Measurements from ENCODE around the gene PRAMEF11. TPM values are rescaled to one million over a fixed set of nuclear protein-coding genes. Genes with fewer than 3 reads are reported as not detected.
"Not testable (repeated sequence)": the region's sequence is repeated elsewhere in the genome, so short reads cannot be mapped to it uniquely, and the experiment has no call there.

Gene PRAMEF11
- total RNA-seq, 4 donors from 2014 or later: not detected

DNA sequence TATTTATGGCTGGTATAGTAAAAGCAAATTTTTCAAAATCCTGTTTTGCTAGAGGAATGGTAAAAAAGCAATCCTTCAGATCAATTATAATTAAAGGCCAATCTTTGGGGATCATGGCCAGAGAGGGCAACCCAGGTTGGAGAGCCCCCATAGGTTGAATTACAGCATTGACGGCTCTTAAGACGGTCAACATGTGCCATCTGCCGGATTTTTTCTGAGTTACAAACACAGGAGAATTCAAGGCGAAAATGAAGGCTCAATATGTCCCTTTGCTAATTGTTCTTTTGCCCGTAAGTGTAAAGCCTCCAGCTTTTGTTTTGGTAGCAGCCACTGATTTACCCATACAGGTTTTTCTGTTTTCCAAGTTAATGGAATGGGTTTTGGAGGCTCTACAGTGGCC is 49.7 kb downstream of the PRAMEF11 start:
- H3K4me3 ChIP-seq, H3K27me3 ChIP-seq, ATAC-seq, H3K4me1 ChIP-seq, H3K27ac ChIP-seq, H3K36me3 ChIP-seq: not testable (repeated sequence)
- H3K9me3 ChIP-seq: peaks cover 0 to 35% (median 0%) of the 10 kb centered on the region in 3 donors
- WGBS, 2 donors (ENCODE audit: low coverage in 1 of 2): no CpG with 5 or more reads among the region's 5 CpGs

- Histone ChIP-seq H3K36me3 (no peaks in the 10 kb centered on the region), H3K27me3 (peaks cover 21% of the 10 kb centered on the region), H3K4me3 (no peak overlapping the region), H3K4me1 (no peaks in the 10 kb centered on the region), H3K9me3 (peaks cover 0 to 10% (median 0%) of the 10 kb centered on the region in 3 donors), H3K27ac (no peak overlapping the region)
- no peak for ATAC-seq
- 61 to 66% methylated on average over 6 of the region's 6 CpGs for WGBS, 2 donors (ENCODE audit: low coverage in 1 of 2)
- TF ChIP-seq CTCF (IDR thresholded peaks at IDR 0.05): no peak
- no peak for TF ChIP-seq POLR2A (IDR thresholded peaks at IDR 0.05)
- no peak for TF ChIP-seq EP300 (IDR thresholded peaks at IDR 0.05)
- TF ChIP-seq POLR2AphosphoS5 (IDR thresholded peaks at IDR 0.05): no peak
Measured at GRCh38 chr1:12778907-12779306, 52.3 kb downstream of the PRAMEF11 start.

GRCh38 chr1:12778061-12778460 is 53.1 kb downstream of the PRAMEF11 start:
- H3K4me1 ChIP-seq: no peaks in the 10 kb centered on the region
- H3K27me3 ChIP-seq: peaks cover 16% of the 10 kb centered on the region
- no peaks in the 10 kb centered on the region for H3K36me3 ChIP-seq
- H3K9me3 ChIP-seq: peaks cover 0 to 3% (median 0%) of the 10 kb centered on the region in 3 donors
- no peak overlapping the region for H3K27ac ChIP-seq
- no peak for TF ChIP-seq CTCF (IDR thresholded peaks at IDR 0.05)
- no peak for TF ChIP-seq EP300 (IDR thresholded peaks at IDR 0.05)
- TF ChIP-seq POLR2AphosphoS5 (IDR thresholded peaks at IDR 0.05): no peak
- TF ChIP-seq POLR2A (IDR thresholded peaks at IDR 0.05): no peak
- no peak overlapping the region for H3K4me3 ChIP-seq
- 53 to 94% methylated on average over 2 to 3 of the region's 4 CpGs for WGBS, 2 donors (ENCODE audit: low coverage in 1 of 2)
- no peak for ATAC-seq

GRCh38 chr1:12776801-12777557 is 54.2 kb downstream of the PRAMEF11 start:
- TF ChIP-seq POLR2A (IDR thresholded peaks at IDR 0.05) (no peak), EP300 (IDR thresholded peaks at IDR 0.05) (no peak), CTCF (IDR thresholded peaks at IDR 0.05) (no peak), POLR2AphosphoS5 (IDR thresholded peaks at IDR 0.05) (no peak)
- Histone ChIP-seq H3K9me3 (peaks cover 0 to 3% (median 0%) of the 10 kb centered on the region in 3 donors), H3K27me3 (peaks cover 21% of the 10 kb centered on the region), H3K36me3 (no peaks in the 10 kb centered on the region), H3K4me3 (no peak overlapping the region), H3K4me1 (no peaks in the 10 kb centered on the region), H3K27ac (no peak overlapping the region)
- 80 to 93% methylated on average over 1 to 3 of the region's 15 CpGs for WGBS, 2 donors (ENCODE audit: low coverage in 1 of 2)
- ATAC-seq: no peak

DNA sequence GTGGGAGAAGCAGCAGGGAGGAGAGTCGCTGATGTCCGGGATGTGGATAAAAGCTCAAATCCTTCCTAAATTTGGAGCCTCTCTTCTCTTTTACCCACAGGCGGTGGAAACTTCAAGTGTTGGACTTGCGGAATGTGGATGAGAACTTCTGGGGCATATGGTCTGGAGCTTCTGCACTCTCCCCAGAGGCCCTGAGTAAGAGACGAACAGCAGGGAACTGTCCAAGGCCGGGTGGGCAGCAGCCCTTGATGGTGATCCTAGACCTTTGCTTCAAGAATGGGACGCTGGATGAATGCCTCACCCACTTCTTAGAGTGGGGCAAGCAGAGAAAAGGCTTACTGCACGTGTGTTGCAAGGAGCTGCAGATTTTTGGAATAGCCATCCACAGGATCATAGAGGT is 55.8 kb downstream of the PRAMEF11 start:
- WGBS, 2 donors (ENCODE audit: low coverage in 1 of 2): 29 to 61% methylated on average over 1 to 3 of the region's 8 CpGs
- H3K27me3 ChIP-seq: peaks cover 36% of the 10 kb centered on the region
- no peak overlapping the region for H3K4me3 ChIP-seq
- H3K36me3 ChIP-seq: no peaks in the 10 kb centered on the region
- TF ChIP-seq CTCF (IDR thresholded peaks at IDR 0.05): no peak
- TF ChIP-seq POLR2AphosphoS5 (IDR thresholded peaks at IDR 0.05): no peak
- no peak for TF ChIP-seq EP300 (IDR thresholded peaks at IDR 0.05)
- TF ChIP-seq POLR2A (IDR thresholded peaks at IDR 0.05): no peak
- H3K4me1 ChIP-seq: no peaks in the 10 kb centered on the region
- peaks cover 0 to 3% (median 0%) of the 10 kb centered on the region in 3 donors for H3K9me3 ChIP-seq
- no peak for ATAC-seq
- no peak overlapping the region for H3K27ac ChIP-seq
